Endodermal cell (in vitro differentiated cells): ENCODE results near the gene QSER1. TPM values are rescaled to one million over a fixed set of nuclear protein-coding genes. Genes with fewer than 3 reads are reported as not detected.

Experiments used
- DNase-seq: peaks from one replicate; pipeline ENCODE4 v3.0.0-alpha.2; 2017
- H3K27ac ChIP-seq: 2 replicates; pipeline ENCODE4 v1.5.1; 2013; ENCODE audit warnings: mild to moderate bottlenecking, low read depth, low read length, moderate library complexity
- H3K27me3 ChIP-seq: 2 replicates; pipeline ENCODE4 v1.6.1; 2013; ENCODE audit warnings: mild to moderate bottlenecking, low read length, moderate library complexity; ENCODE audit not compliant: insufficient read depth, control insufficient read depth, poor library complexity, severe bottlenecking
- H3K36me3 ChIP-seq: 2 replicates; pipeline ENCODE4 v1.7.0; 2013; ENCODE audit warnings: mild to moderate bottlenecking, low read length, moderate library complexity; ENCODE audit not compliant: control insufficient read depth, insufficient read depth
- H3K4me1 ChIP-seq: one replicate; pipeline ENCODE4 v1.7.0; 2013; ENCODE audit warnings: low read length; ENCODE audit not compliant: control insufficient read depth, insufficient read depth
- H3K4me3 ChIP-seq: 2 replicates; pipeline ENCODE4 v1.5.1; 2013; ENCODE audit warnings: mild to moderate bottlenecking, low read length, moderate library complexity
- H3K9ac ChIP-seq: 2 replicates; pipeline ENCODE4 v1.6.1; 2013; ENCODE audit warnings: mild to moderate bottlenecking, low read length, moderate library complexity; ENCODE audit not compliant: poor library complexity, severe bottlenecking; ENCODE audit errors: extremely low read depth
- H3K9me3 ChIP-seq: 2 replicates; pipeline ENCODE4 v1.6.1; 2013; ENCODE audit warnings: mild to moderate bottlenecking, low read length, moderate library complexity; ENCODE audit not compliant: control insufficient read depth
- H3K27ac Mint-ChIP-seq: 2 replicates; pipeline ENCODE4 v1.8.0; 2020; ENCODE audit warnings: mixed read lengths
- H3K27me3 Mint-ChIP-seq: 2 replicates; pipeline ENCODE4 v1.8.0; 2021; ENCODE audit warnings: mild to moderate bottlenecking, mixed read lengths; ENCODE audit not compliant: insufficient read depth
- H3K36me3 Mint-ChIP-seq: 2 replicates; pipeline ENCODE4 v1.8.0; 2020; ENCODE audit warnings: low read depth, mixed read lengths
- H3K4me1 Mint-ChIP-seq: 2 replicates; pipeline ENCODE4 v1.8.0; 2020; ENCODE audit warnings: mixed read lengths
- H3K4me3 Mint-ChIP-seq: 2 replicates; pipeline ENCODE4 v1.8.0; 2020; ENCODE audit warnings: mild to moderate bottlenecking, moderate library complexity, mixed read lengths
- H3K9me3 Mint-ChIP-seq: 2 replicates; pipeline ENCODE4 v1.8.0; 2020; ENCODE audit warnings: mild to moderate bottlenecking, mixed read lengths
- CTCF ChIP-seq: fragments of 200-600 bp; sonication (generic); conservative IDR thresholded peaks from 2 replicates; pipeline ENCODE4 v1.5.0; 2021; ENCODE audit warnings: antibody characterized with exemption, mild to moderate bottlenecking
- WGBS, 2 experiments: methylation state at CpG; one replicate each; pipeline versions ENCODE4 v1.1.5 to v1.1.7; 2013; ENCODE audit warnings: missing lambda C conversion rate in 2 of 2, mixed read lengths in 1 of 2; ENCODE audit not compliant: insufficient coverage in 1 of 2, insufficient read length in 1 of 2; 5-methylcytosine and 5-hydroxymethylcytosine counted together
- total RNA-seq, 2 donors: library from RNA; stranded (reverse); fragmentation: NEBNext Ultra II Directional in 1 of 2; extraction: Animal tissue kit (Norgen Biotek cat#: 25700) in 1 of 2; gene quantifications; 2 replicates in 1 of 2; 3 replicates in 1 of 2; pipeline ENCODE4 v1.2.1, GENCODE V29; 2021

The QSER1 gene
- total RNA-seq, 2 donors from 2014 or later: 66.5 to 82.0 TPM

- Mint-ChIP-seq H3K4me1 (peaks cover 39% of the 10 kb centered on the region), H3K9me3 (peaks cover 5% of the 10 kb centered on the region), H3K27ac (peak overlapping the region; percentile 94), H3K36me3 (peaks cover 15% of the 10 kb centered on the region), H3K27me3 (peaks cover 5% of the 10 kb centered on the region), H3K4me3 (peak overlapping the region; percentile 96)
- Histone ChIP-seq H3K4me1 (peaks cover 3% of the 10 kb centered on the region), H3K27me3 (peaks cover 13% of the 10 kb centered on the region), H3K9me3 (peaks cover 2% of the 10 kb centered on the region), H3K27ac (no peak overlapping the region), H3K9ac (peak overlapping the region; percentile 76), H3K4me3 (peak overlapping the region; percentile 91), H3K36me3 (no peaks in the 10 kb centered on the region)
- 40% methylated on average over 2 of the region's 3 CpGs; no CpG with 5 or more reads in 1 of the 2 experiments for WGBS, 2 experiments
- no peak for TF ChIP-seq CTCF
- DNase-seq: no peak
Observed at GRCh38 chr11:32894921-32895320, 2.3 kb downstream of the QSER1 start.

- Mint-ChIP-seq H3K27ac (no peak overlapping the region), H3K27me3 (no peaks in the 10 kb centered on the region), H3K36me3 (peaks cover 17% of the 10 kb centered on the region), H3K9me3 (no peaks in the 10 kb centered on the region), H3K4me1 (peaks cover 39% of the 10 kb centered on the region), H3K4me3 (peak overlapping the region; percentile 96)
- H3K36me3 ChIP-seq: no peaks in the 10 kb centered on the region
- H3K9ac ChIP-seq: peak overlapping the region; percentile 76
- H3K27me3 ChIP-seq: peaks cover 8% of the 10 kb centered on the region
- H3K9me3 ChIP-seq: no peaks in the 10 kb centered on the region
- TF ChIP-seq CTCF: no peak
- peak overlapping the region; percentile 91 for H3K4me3 ChIP-seq
- H3K4me1 ChIP-seq: peaks cover 3% of the 10 kb centered on the region
- DNase-seq: no peak
- H3K27ac ChIP-seq: no peak overlapping the region
- 17 to 25% methylated on average over 1 of the region's 1 CpG for WGBS, 2 experiments
Observed at GRCh38 chr11:32895471-32895870, 2.9 kb downstream of the QSER1 start.

GRCh38 chr11:32897103-32897502 is 4.5 kb downstream of the QSER1 start:
- Histone ChIP-seq H3K27ac (no peak overlapping the region), H3K4me1 (peaks cover 3% of the 10 kb centered on the region), H3K9me3 (no peaks in the 10 kb centered on the region), H3K4me3 (no peak overlapping the region), H3K27me3 (no peaks in the 10 kb centered on the region), H3K36me3 (no peaks in the 10 kb centered on the region), H3K9ac (no peak overlapping the region)
- H3K27me3 Mint-ChIP-seq: no peaks in the 10 kb centered on the region
- H3K36me3 Mint-ChIP-seq: peaks cover 17% of the 10 kb centered on the region
- peaks cover 35% of the 10 kb centered on the region for H3K4me1 Mint-ChIP-seq
- no peak overlapping the region for H3K27ac Mint-ChIP-seq
- H3K4me3 Mint-ChIP-seq: no peak overlapping the region
- no peak for DNase-seq
- no peaks in the 10 kb centered on the region for H3K9me3 Mint-ChIP-seq
- WGBS, 2 experiments: 96 to 100% methylated on average over 1 of the region's 1 CpG
- TF ChIP-seq CTCF: no peak
